Measurements from ENCODE around the gene GPC6. TPM values are rescaled to one million over a fixed set of nuclear protein-coding genes. Genes with fewer than 3 reads are reported as not detected.

GPC6 gene
- total and polyA plus RNA-seq, 2 donors (not counting 3 experiments of a cell fraction or from before 2014, with no cell fraction given) = 0.01 TPM; not detected in 1

DNA sequence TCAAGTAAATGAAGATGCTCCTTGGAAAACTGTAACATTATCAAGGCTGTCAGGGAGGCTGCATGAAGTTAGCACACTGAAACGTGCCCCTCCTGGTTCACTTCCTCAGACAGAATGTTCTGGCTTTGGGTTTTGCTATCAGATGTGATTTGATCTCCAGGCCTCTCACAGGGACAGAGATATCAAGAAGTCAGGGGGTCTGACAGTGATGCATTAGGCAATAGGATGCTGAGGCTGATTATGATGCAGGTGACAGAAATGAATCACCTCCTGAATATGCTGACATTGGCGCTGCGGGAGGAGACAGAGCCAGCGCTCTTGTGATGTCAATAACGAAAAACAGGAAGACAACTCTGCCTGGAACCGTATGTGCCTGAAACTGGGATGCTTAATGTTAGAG lies 974.4 kb downstream of the GPC6 start:
- Histone ChIP-seq H3K4me2 (ENCODE audit: insufficient read depth, low read length) (no peak overlapping the region), H4K20me1 (replicated peaks; ENCODE audit: control insufficient read depth, extremely low read depth, insufficient read depth, low read length) (no peaks in the 10 kb centered on the region), H3K9me3 (replicated peaks; ENCODE audit: control insufficient read depth, insufficient read depth, low read length) (no peaks in the 10 kb centered on the region), H3K79me2 (ENCODE audit: control insufficient read depth, insufficient read depth, low read length) (no peaks in the 10 kb centered on the region), H3K36me3 (ENCODE audit: control insufficient read depth in 2 of 2, extremely low read depth in 1 of 2, insufficient read depth in 2 of 2, low read length in 2 of 2) (no peaks in the 10 kb centered on the region), H3K4me1 (ENCODE audit: control insufficient read depth, extremely low read depth, insufficient read depth, low read length) (no peaks in the 10 kb centered on the region), H3K9ac (replicated peaks; ENCODE audit: extremely low read depth, insufficient read depth, low read length) (no peak overlapping the region), H3K4me3 (replicated peaks in 1 of 3; ENCODE audit: insufficient read depth in 1 of 3, low read depth in 1 of 3, low read length in 3 of 3) (no peak overlapping the region), H3K27ac (ENCODE audit: insufficient read depth, low read depth, low read length) (no peak overlapping the region), H2AFZ (ENCODE audit: low read depth, low read length) (no peak overlapping the region), H3K27me3 (ENCODE audit: control insufficient read depth in 2 of 2, insufficient read depth in 2 of 2, low read length in 2 of 2) (no peaks in the 10 kb centered on the region), H3K9me1 (replicated peaks; ENCODE audit: control insufficient read depth, extremely low read depth, insufficient read depth, low read length) (no peaks in the 10 kb centered on the region)
- ChIA-PET CTCF (no interaction called here), POLR2A (no interaction called here)
- dilution Hi-C loops (cut with MboI; ENCODE audit: extremely low pct_ligation_motif_present, low sequenced_read_pairs) (no loop called here), intact Hi-C loops (cut with micrococcal nuclease) (no loop called here)
- FAIRE-seq = no peak
- no peak for TF ChIP-seq MYC (IDR thresholded peaks at IDR 0.05; ENCODE audit: low read depth, low read length)
- no peak for TF ChIP-seq JUN (IDR thresholded peaks at IDR 0.05; ENCODE audit: borderline replicate concordance, insufficient read depth, insufficient read length, low read depth)
- TF ChIP-seq GATA2 (IDR thresholded peaks at IDR 0.05; ENCODE audit: insufficient read depth, insufficient read length, low read depth, low read length) = no peak
- no peak for TF ChIP-seq POLR2A (IDR thresholded peaks at IDR 0.05; ENCODE audit: low read depth, low read length)
- no TSS peak for BruUV-seq (replicated peaks)
- no peak for DNase-seq (ENCODE audit: low read depth, low spot score)

DNA sequence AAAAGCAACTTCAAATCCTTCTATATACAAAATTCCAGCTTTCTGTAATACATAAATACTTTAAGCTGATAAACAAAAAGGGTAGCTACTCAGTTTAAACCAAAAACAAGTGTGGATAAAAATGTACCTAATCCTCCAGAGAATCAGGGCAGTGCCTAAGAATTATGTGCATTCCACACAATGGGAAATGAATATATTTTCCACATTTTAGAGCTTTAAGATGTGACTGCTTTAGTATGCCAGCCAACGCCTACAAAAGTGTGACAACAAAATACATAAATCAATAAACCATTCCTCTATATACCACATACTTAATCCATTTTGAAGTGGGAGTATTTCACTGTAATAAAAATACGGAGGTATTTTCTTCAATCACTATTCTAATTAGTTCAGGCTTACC lies 977.6 kb downstream of the GPC6 start:
- Histone ChIP-seq H3K79me2 (ENCODE audit: control insufficient read depth, insufficient read depth, low read length) (no peaks in the 10 kb centered on the region), H3K4me3 (replicated peaks in 1 of 3; ENCODE audit: insufficient read depth in 1 of 3, low read depth in 1 of 3, low read length in 3 of 3) (no peak overlapping the region), H3K9me1 (replicated peaks; ENCODE audit: control insufficient read depth, extremely low read depth, insufficient read depth, low read length) (no peaks in the 10 kb centered on the region), H3K27ac (ENCODE audit: insufficient read depth, low read depth, low read length) (no peak overlapping the region), H3K27me3 (ENCODE audit: control insufficient read depth in 2 of 2, insufficient read depth in 2 of 2, low read length in 2 of 2) (no peaks in the 10 kb centered on the region), H4K20me1 (replicated peaks; ENCODE audit: control insufficient read depth, extremely low read depth, insufficient read depth, low read length) (no peaks in the 10 kb centered on the region), H3K4me1 (ENCODE audit: control insufficient read depth, extremely low read depth, insufficient read depth, low read length) (no peaks in the 10 kb centered on the region), H3K36me3 (ENCODE audit: control insufficient read depth in 2 of 2, extremely low read depth in 1 of 2, insufficient read depth in 2 of 2, low read length in 2 of 2) (no peaks in the 10 kb centered on the region), H2AFZ (ENCODE audit: low read depth, low read length) (no peak overlapping the region), H3K4me2 (ENCODE audit: insufficient read depth, low read length) (no peak overlapping the region), H3K9ac (replicated peaks; ENCODE audit: extremely low read depth, insufficient read depth, low read length) (no peak overlapping the region), H3K9me3 (replicated peaks; ENCODE audit: control insufficient read depth, insufficient read depth, low read length) (no peaks in the 10 kb centered on the region)
- CTCF ChIA-PET = no interaction called here
- BruUV-seq (replicated peaks) = no TSS peak
- POLR2A ChIA-PET = no interaction called here
- dilution Hi-C loops (cut with MboI; ENCODE audit: extremely low pct_ligation_motif_present, low sequenced_read_pairs) (no loop called here), intact Hi-C loops (cut with micrococcal nuclease) (no loop called here)
- no peak for FAIRE-seq
- TF ChIP-seq GATA2 (IDR thresholded peaks at IDR 0.05; ENCODE audit: insufficient read depth, insufficient read length, low read depth, low read length) (no peak), EZH2 (IDR thresholded peaks at IDR 0.05; ENCODE audit: borderline replicate concordance, low read depth, low read length, severe bottlenecking) (no peak), POLR2A (IDR thresholded peaks at IDR 0.05; ENCODE audit: low read depth, low read length) (no peak), JUN (IDR thresholded peaks at IDR 0.05; ENCODE audit: borderline replicate concordance, insufficient read depth, insufficient read length, low read depth) (no peak), FOS (IDR thresholded peaks at IDR 0.05; ENCODE audit: borderline replicate concordance, insufficient read depth, low read length) (no peak), MYC (IDR thresholded peaks at IDR 0.05; ENCODE audit: low read depth, low read length) (no peak), POLR2AphosphoS5 (IDR thresholded peaks at IDR 0.05; ENCODE audit: insufficient read depth, low read depth, low read length) (no peak)
- TF ChIP-seq, protein P1, sequence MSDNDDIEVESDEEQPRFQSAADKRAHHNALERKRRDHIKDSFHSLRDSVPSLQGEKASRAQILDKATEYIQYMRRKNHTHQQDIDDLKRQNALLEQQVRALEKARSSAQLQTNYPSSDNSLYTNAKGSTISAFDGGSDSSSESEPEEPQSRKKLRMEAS (IDR thresholded peaks at IDR 0.05; ENCODE audit: insufficient read depth, insufficient read length) = no peak
- TF ChIP-seq, protein P2, sequence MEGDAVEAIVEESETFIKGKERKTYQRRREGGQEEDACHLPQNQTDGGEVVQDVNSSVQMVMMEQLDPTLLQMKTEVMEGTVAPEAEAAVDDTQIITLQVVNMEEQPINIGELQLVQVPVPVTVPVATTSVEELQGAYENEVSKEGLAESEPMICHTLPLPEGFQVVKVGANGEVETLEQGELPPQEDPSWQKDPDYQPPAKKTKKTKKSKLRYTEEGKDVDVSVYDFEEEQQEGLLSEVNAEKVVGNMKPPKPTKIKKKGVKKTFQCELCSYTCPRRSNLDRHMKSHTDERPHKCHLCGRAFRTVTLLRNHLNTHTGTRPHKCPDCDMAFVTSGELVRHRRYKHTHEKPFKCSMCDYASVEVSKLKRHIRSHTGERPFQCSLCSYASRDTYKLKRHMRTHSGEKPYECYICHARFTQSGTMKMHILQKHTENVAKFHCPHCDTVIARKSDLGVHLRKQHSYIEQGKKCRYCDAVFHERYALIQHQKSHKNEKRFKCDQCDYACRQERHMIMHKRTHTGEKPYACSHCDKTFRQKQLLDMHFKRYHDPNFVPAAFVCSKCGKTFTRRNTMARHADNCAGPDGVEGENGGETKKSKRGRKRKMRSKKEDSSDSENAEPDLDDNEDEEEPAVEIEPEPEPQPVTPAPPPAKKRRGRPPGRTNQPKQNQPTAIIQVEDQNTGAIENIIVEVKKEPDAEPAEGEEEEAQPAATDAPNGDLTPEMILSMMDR (IDR thresholded peaks at IDR 0.05; ENCODE audit: extremely low read depth in 1 of 2, insufficient read depth in 1 of 2, low read depth in 1 of 2, low read length in 2 of 2) = no peak
- no peak for DNase-seq (ENCODE audit: low read depth, low spot score)

Data from endothelial cell of umbilical vein (primary cell).